Activated T-cell treated with anti-CD3 and anti-CD28 coated beads, Interleukin-2, amount 50 U/mL, for 72 hours (primary cell): ENCODE measurements around the gene PXMP2. TPM values are rescaled to one million over a fixed set of nuclear protein-coding genes. Genes with fewer than 3 reads are reported as not detected.
A peak's percentile ranks its signal among the peaks of the same experiment; 100 is the strongest.

Source experiments
- ATAC-seq, 2 donors: fragments of 150-1000 bp; cut with Tn5 transposase; replicated peaks in 1 of 2; 2 replicates each; pipeline ENCODE4 v1.10.0; 2021; ENCODE audit warnings: moderate library complexity in 2 of 2, mild to moderate bottlenecking in 1 of 2
- DNase-seq, 2 donors: peaks; one replicate each; pipeline ENCODE4 v3.0.0; 2021 to 2022; ENCODE audit warnings: mixed read lengths in 1 of 2
- H3K27ac Mint-ChIP-seq: one replicate; pipeline ENCODE4 v1.8.0; 2022; ENCODE audit warnings: mild to moderate bottlenecking, moderate library complexity, mixed read lengths
- H3K27me3 Mint-ChIP-seq: one replicate; pipeline ENCODE4 v1.8.0; 2022; ENCODE audit warnings: low read depth, mixed read lengths
- H3K36me3 Mint-ChIP-seq, 2 donors: one replicate each; pipeline ENCODE4 v1.8.0; 2022; ENCODE audit warnings: mixed read lengths in 2 of 2, mild to moderate bottlenecking in 1 of 2; ENCODE audit not compliant: insufficient read depth in 2 of 2
- H3K4me1 Mint-ChIP-seq: one replicate; pipeline ENCODE4 v1.8.0; 2022; ENCODE audit warnings: low read depth, mixed read lengths
- H3K4me3 Mint-ChIP-seq, 2 donors: one replicate each; pipeline ENCODE4 v1.8.0; 2022; ENCODE audit warnings: mild to moderate bottlenecking in 2 of 2, mixed read lengths in 2 of 2, moderate library complexity in 2 of 2
- H3K9me3 Mint-ChIP-seq, 2 donors: one replicate each; pipeline ENCODE4 v1.8.0; 2022; ENCODE audit warnings: mixed read lengths in 2 of 2
- total RNA-seq, 2 donors: library from RNA; stranded (reverse); gene quantifications; one replicate each; pipeline ENCODE4 v1.2.3, GENCODE V29; 2022

Gene PXMP2
- total RNA-seq, 2 donors from 2014 or later, result 16.2 to 19.7 TPM

DNA sequence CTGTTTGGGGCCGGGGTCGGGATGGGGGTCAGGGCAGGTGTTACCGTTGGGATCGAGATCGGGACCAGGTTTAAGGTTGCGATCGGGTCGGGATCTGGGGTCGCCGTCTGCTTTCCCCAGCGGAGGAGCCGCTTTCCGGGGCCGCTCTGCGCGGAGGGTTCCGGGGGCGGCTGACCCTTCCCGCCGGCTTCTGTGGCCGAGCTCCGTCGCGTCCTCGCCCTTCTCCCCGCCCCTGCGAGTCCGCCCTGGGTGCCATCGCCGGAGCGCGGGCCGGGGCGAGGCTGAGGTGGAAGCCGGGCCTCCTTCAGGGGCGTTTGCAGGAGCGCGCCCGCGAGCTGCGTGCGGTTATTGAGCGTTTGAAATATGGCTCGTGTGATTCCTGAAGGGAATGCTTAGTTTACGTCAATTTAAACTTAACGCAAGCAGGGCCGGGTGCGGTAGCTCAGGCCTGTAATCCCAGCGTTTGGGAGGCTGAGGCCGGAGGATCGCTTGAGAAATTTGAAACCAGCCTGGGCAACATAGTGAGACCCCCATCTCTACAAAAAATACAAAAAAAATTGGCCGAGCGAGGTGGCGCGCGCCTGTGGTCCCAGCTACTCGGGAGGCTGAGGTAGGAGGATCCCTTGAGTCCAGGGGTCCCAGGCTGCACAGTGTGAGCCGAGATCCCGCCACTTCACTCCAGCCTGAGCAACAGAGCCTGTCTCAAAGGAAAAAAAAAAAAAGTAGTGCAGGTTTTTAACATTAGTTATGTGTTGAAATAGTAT lies 23.9 kb downstream of the PXMP2 start:
- Mint-ChIP-seq H3K4me1 (peaks cover 30% of the 10 kb centered on the region), H3K4me3 (peak overlapping the region; percentile 85 to 89), H3K27ac (no peak overlapping the region), H3K36me3 (peaks cover 12 to 13% of the 10 kb centered on the region in 2 donors), H3K9me3 (peaks cover 0 to 5% of the 10 kb centered on the region in 2 donors), H3K27me3 (no peaks in the 10 kb centered on the region)
- DNase-seq (peak; percentile 49 to 53), ATAC-seq (peak; percentile 30 to 40)

GRCh38 chr12:132713123-132713522 lies 25.7 kb downstream of the PXMP2 start:
- H3K4me3 Mint-ChIP-seq, result no peak overlapping the region
- peaks cover 30% of the 10 kb centered on the region for H3K4me1 Mint-ChIP-seq
- peaks cover 9 to 12% of the 10 kb centered on the region in 2 donors for H3K36me3 Mint-ChIP-seq
- H3K27me3 Mint-ChIP-seq, result no peaks in the 10 kb centered on the region
- DNase-seq (no peak), ATAC-seq (no peak)
- no peaks in the 10 kb centered on the region for H3K9me3 Mint-ChIP-seq
- peak overlapping the region; percentile 69 for H3K27ac Mint-ChIP-seq

GRCh38 chr12:132715874-132716273 lies 28.5 kb downstream of the PXMP2 start:
- DNase-seq, result no peak
- no peaks in the 10 kb centered on the region for H3K9me3 Mint-ChIP-seq
- H3K4me1 Mint-ChIP-seq, result peaks cover 31% of the 10 kb centered on the region
- H3K4me3 Mint-ChIP-seq, result no peak overlapping the region
- ATAC-seq, result no peak
- no peaks in the 10 kb centered on the region for H3K27me3 Mint-ChIP-seq
- H3K27ac Mint-ChIP-seq, result no peak overlapping the region
- peaks cover 4 to 23% of the 10 kb centered on the region in 2 donors for H3K36me3 Mint-ChIP-seq

DNA sequence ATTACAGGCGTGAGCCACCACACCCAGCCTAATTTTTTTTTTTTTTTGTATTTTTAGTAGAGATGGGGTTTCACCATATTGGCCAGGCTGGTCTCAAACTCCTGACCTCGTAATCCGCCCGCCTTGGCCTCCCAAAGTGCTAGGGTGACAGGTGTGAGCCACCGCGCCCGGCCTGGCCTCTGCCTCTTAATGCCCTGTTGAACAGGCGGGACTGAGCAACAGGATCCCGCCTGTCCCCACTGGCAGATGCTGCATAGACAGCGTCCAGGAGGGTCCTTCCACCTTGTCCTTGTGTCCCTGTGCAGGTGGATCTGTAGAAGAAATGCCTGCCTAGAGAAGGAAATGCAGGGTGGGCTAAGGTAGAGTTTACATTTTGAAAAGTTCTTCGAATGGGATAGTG lies 29.0 kb downstream of the PXMP2 start:
- no peak for ATAC-seq
- Mint-ChIP-seq H3K4me1 (peaks cover 30% of the 10 kb centered on the region), H3K9me3 (no peaks in the 10 kb centered on the region), H3K27me3 (no peaks in the 10 kb centered on the region), H3K36me3 (peaks cover 4 to 23% of the 10 kb centered on the region in 2 donors), H3K27ac (no peak overlapping the region), H3K4me3 (no peak overlapping the region)
- DNase-seq, result no peak

- no peak overlapping the region for H3K4me3 Mint-ChIP-seq
- H3K36me3 Mint-ChIP-seq, result peaks cover 4 to 23% of the 10 kb centered on the region in 2 donors
- no peak for ATAC-seq
- peaks cover 25% of the 10 kb centered on the region for H3K4me1 Mint-ChIP-seq
- no peaks in the 10 kb centered on the region for H3K27me3 Mint-ChIP-seq
- H3K27ac Mint-ChIP-seq, result no peak overlapping the region
- no peaks in the 10 kb centered on the region for H3K9me3 Mint-ChIP-seq
- DNase-seq, result no peak
Measured at GRCh38 chr12:132717011-132717410, 29.6 kb downstream of the PXMP2 start.

- H3K9me3 Mint-ChIP-seq, result no peaks in the 10 kb centered on the region
- H3K4me3 Mint-ChIP-seq, result no peak overlapping the region
- peaks cover 4 to 24% of the 10 kb centered on the region in 2 donors for H3K36me3 Mint-ChIP-seq
- peaks cover 19% of the 10 kb centered on the region for H3K4me1 Mint-ChIP-seq
- ATAC-seq (no peak), DNase-seq (no peak)
- no peak overlapping the region for H3K27ac Mint-ChIP-seq
- H3K27me3 Mint-ChIP-seq, result no peaks in the 10 kb centered on the region
Measured at GRCh38 chr12:132717531-132718387, 30.4 kb downstream of the PXMP2 start.

DNA sequence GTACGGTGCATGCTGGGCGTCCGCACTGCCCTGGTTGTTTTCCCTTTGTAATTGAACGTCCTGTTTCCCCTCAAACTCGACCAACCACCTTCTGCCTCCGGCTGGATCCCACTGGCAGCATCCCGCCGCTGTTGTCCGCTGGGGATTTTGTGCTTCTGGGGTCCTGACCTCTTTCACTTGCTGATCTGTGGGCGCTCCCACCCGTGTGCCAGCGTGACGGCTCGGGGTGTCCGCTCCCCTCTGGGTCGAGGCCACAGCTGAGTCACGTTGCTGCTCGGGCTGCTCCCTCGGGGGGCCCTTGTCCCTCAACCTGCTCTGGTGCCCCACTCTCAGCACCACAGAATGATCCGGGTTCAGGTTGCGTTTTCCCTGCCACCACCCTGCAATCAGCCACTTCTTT lies 31.3 kb downstream of the PXMP2 start:
- ATAC-seq (no peak), DNase-seq (no peak)
- Mint-ChIP-seq H3K9me3 (no peaks in the 10 kb centered on the region), H3K4me1 (peaks cover 10% of the 10 kb centered on the region), H3K36me3 (peaks cover 7 to 31% of the 10 kb centered on the region in 2 donors), H3K27ac (peak overlapping the region; percentile 54), H3K4me3 (no peak overlapping the region), H3K27me3 (no peaks in the 10 kb centered on the region)

GRCh38 chr12:132719141-132719953 lies 32.0 kb downstream of the PXMP2 start:
- peak overlapping the region; percentile 68 for H3K27ac Mint-ChIP-seq
- H3K9me3 Mint-ChIP-seq, result no peaks in the 10 kb centered on the region

GRCh38 chr12:132719954-132720324 lies 32.6 kb downstream of the PXMP2 start:
- ATAC-seq (no peak), DNase-seq (no peak)
- H3K27me3 Mint-ChIP-seq, result no peaks in the 10 kb centered on the region
- no peaks in the 10 kb centered on the region for H3K9me3 Mint-ChIP-seq
- no peak overlapping the region for H3K4me3 Mint-ChIP-seq
- peaks cover 5% of the 10 kb centered on the region for H3K4me1 Mint-ChIP-seq
- peaks cover 9 to 32% of the 10 kb centered on the region in 2 donors for H3K36me3 Mint-ChIP-seq
- peak overlapping the region; percentile 68 for H3K27ac Mint-ChIP-seq

More at GRCh38 chr12:132719141-132719953, 32.0 kb downstream of the PXMP2 start:
- Mint-ChIP-seq H3K36me3 (peaks cover 9 to 34% of the 10 kb centered on the region in 2 donors), H3K4me3 (no peak overlapping the region), H3K27me3 (no peaks in the 10 kb centered on the region), H3K4me1 (peaks cover 5% of the 10 kb centered on the region)
- ATAC-seq, result peak; percentile 51 to 53
- no peak for DNase-seq

- H3K27ac Mint-ChIP-seq, result peak overlapping the region; percentile 62
Measured at GRCh38 chr12:132720606-132721345, 33.4 kb downstream of the PXMP2 start.

GRCh38 chr12:132723015-132723763 lies 35.8 kb downstream of the PXMP2 start:
- Mint-ChIP-seq H3K27me3 (no peaks in the 10 kb centered on the region), H3K9me3 (no peaks in the 10 kb centered on the region), H3K4me3 (no peak overlapping the region), H3K27ac (peak overlapping the region; percentile 63), H3K4me1 (peaks cover 5% of the 10 kb centered on the region), H3K36me3 (peaks cover 7 to 42% of the 10 kb centered on the region in 2 donors)
- no peak for DNase-seq
- ATAC-seq, result no peak

More at GRCh38 chr12:132720606-132721345, 33.4 kb downstream of the PXMP2 start:
- Mint-ChIP-seq H3K4me3 (no peak overlapping the region), H3K27me3 (no peaks in the 10 kb centered on the region), H3K36me3 (peaks cover 9 to 34% of the 10 kb centered on the region in 2 donors), H3K4me1 (peaks cover 5% of the 10 kb centered on the region), H3K9me3 (no peaks in the 10 kb centered on the region)
- DNase-seq, result no peak
- no peak for ATAC-seq

DNA sequence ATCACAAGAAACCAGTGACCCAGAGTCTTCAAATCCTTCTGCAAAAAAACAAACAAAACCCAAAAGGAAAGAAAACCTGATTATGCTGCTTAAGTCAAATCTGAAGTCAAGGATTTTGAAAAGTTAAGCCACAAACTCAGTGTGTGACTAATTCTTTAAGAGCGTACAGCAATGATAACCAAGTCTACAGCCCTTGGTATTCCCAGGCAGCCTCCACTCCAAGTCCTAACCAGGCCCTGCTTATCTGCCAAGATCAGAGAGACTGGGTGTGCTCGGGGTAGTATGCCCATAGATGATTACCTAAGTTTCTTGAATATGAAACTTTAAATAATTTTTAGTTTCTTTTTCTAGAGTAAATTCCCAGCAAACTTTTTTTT lies 36.4 kb downstream of the PXMP2 start:
- Mint-ChIP-seq H3K27me3 (no peaks in the 10 kb centered on the region), H3K36me3 (peaks cover 10 to 43% of the 10 kb centered on the region in 2 donors), H3K4me3 (no peak overlapping the region), H3K4me1 (peaks cover 6% of the 10 kb centered on the region), H3K27ac (peak overlapping the region; percentile 63), H3K9me3 (no peaks in the 10 kb centered on the region)
- DNase-seq (no peak), ATAC-seq (no peak)
